Right lobe of liver (tissue), 6 donors: ENCODE data around the gene LDLRAD4. TPM values are rescaled to one million over a fixed set of nuclear protein-coding genes. Genes with fewer than 3 reads are reported as not detected.

Source experiments
- ATAC-seq, 4 donors: fragments of 200-7000 bp; cut with Tn5 transposase; one replicate each; pipeline ENCODE4 v1.9.1; 2020; ENCODE audit warnings: mild to moderate bottlenecking in 4 of 4, moderate library complexity in 4 of 4
- DNase-seq, 3 donors: peaks; one replicate each; pipeline ENCODE4 v3.0.0-alpha.2; 2020
- H3K27ac ChIP-seq, 3 donors: fragments of 200-600 bp; one replicate each; pipeline ENCODE4 v1.8.0; 2022
- H3K27me3 ChIP-seq, 2 donors: fragments of 200-600 bp; one replicate each; pipeline ENCODE4 v1.8.0; 2022
- H3K36me3 ChIP-seq, 4 donors: fragments of 200-600 bp; sonication (generic) in 1 of 4; one replicate each; pipeline versions ENCODE4 v1.5.1 to v1.8.0; 2017 to 2022; ENCODE audit warnings: control low read depth in 1 of 4
- H3K4me1 ChIP-seq, 4 donors: fragments of 200-600 bp; sonication (generic) in 1 of 4; one replicate each; pipeline versions ENCODE4 v1.5.1 to v1.8.0; 2017 to 2022; ENCODE audit warnings: control low read depth in 1 of 4
- H3K4me3 ChIP-seq, 3 donors: fragments of 200-600 bp; one replicate each; pipeline ENCODE4 v1.8.0; 2022
- H3K9me3 ChIP-seq, 4 donors: fragments of 200-600 bp; sonication (generic) in 1 of 4; one replicate each; pipeline versions ENCODE4 v1.5.1 to v1.8.0; 2017 to 2022; ENCODE audit warnings: control low read depth in 1 of 4
- CTCF ChIP-seq, 4 donors: fragments of 200-600 bp in 3 of 4; fragments of 450-650 bp in 1 of 4; IDR thresholded peaks; one replicate each; pipeline versions ENCODE4 v1.5.1 to v1.8.0; 2016 to 2022; ENCODE audit warnings: antibody characterized with exemption in 4 of 4, mild to moderate bottlenecking in 2 of 4
- POLR2A ChIP-seq: fragments of 450-650 bp; IDR thresholded peaks from one replicate; pipeline ENCODE4 v1.6.1; 2017; ENCODE audit warnings: antibody characterized with exemption, mild to moderate bottlenecking
- WGBS: methylation state at CpG from one replicate; pipeline ENCODE4 v1.1.6; 2018; ENCODE audit warnings: low coverage, low lambda C conversion rate; ENCODE audit not compliant: insufficient coverage; ENCODE audit errors: missing lambda C conversion rate; 5-methylcytosine and 5-hydroxymethylcytosine counted together
- intact Hi-C, 2 donors: fragments of 100-400 bp; cut with DNase I; formaldehyde crosslinking; loops; one replicate each; pipeline versions ENCODE4 v1.11.2 to v1.14.1; 2022
- total RNA-seq, 6 experiments: library from RNA; depleted of rRNA in 2 of 6; stranded (reverse); fragments of >200 nt in 2 of 6; fragmentation: NEBNext Ultra II Directional in 3 of 6; extraction: Animal tissue kit (Norgen Biotek cat#: 25700) in 3 of 6; gene quantifications; one replicate each; pipeline versions ENCODE4 v1.1.0 to v1.2.4, GENCODE V29; 2016 to 2023
- donor health status: DM: no; HTN: yes; CAD: no.
- donor health status: DM: no; HTN: no; CAD: no.
- donor health status: DM: no; HTN: no; CAD: no.
- donor health status: DM: no; HTN: yes; CAD: no.
- donor health status: DM: no; HTN: yes; CAD: no.

Gene LDLRAD4
- total RNA-seq, 6 experiments from 2014 or later, result 10.6 to 66.4 (median 18.7) TPM

DNA sequence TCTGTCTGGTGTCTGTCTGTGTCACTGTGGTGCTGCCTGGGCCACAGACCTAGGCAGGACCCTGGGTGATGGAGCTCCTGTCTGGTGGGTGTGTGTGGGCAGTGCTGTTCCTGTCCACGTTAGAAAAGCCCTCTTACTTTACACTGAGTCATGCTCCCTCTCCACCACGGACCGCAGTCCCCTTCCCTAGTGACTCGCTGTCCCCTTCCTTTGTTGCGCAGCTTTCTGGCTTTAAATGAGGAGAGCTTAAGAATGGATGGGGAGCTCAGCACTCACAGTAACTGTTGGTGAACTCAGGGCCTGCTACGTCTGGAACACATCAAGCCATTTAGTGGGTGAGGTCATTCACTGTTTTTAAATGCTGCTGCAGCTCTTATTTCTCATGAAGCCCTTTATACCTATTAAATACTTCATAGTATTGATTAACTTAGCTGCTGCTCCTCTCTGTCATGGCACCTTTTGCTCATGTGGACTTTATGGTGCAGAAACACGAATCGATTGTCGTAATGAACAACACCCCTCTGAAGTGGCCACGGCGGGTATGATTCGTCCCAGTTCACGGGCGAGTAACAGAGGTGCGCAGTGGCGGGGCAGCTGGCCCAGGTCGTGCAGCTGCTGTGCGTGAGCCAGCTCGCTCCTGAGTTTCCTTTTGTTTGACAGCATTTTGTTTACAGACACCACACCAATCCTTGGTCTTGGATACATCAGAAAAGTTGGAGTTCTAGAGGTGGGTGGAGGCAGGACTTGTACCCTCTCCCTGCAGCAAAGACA, 100.4 kb downstream of the LDLRAD4 start:
- Histone ChIP-seq H3K9me3 (no peaks in the 10 kb centered on the region), H3K27ac (no peak overlapping the region), H3K27me3 (no peaks in the 10 kb centered on the region), H3K4me3 (no peak overlapping the region), H3K4me1 (peaks cover 0 to 25% (median 5%) of the 10 kb centered on the region in 4 donors), H3K36me3 (no peaks in the 10 kb centered on the region)
- 45% methylated on average over 4 of the region's 19 CpGs for WGBS
- intact Hi-C loops, result no loop called here
- ATAC-seq, result peak in 1 of 4 donors; percentile 25
- TF ChIP-seq POLR2A (no peak), CTCF (IDR thresholded peaks at IDR 0.05) (no peak)
- DNase-seq, result no peak

DNA sequence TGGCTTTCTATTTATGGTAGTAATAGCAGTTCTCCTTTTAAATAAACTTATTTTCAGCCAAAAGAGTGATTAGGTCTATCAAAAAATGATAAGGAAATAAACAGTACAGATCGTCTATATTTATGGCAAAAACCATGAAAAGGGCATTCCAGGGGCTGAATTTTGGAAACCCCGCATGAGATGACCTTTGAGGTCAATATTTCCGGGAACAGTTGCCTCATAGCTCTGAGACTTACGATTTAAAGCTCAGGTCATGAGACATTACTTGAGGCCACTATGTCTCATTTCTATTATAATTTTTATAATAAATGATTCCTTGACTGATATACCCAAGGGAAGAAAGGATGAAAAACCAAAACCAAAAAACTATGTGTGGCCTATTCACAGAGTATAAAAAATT, 101.1 kb downstream of the LDLRAD4 start:
- peak in 2 of 4 donors; percentile 26 to 61 for ATAC-seq
- no peak for DNase-seq
- H3K27ac ChIP-seq, result no peak overlapping the region

GRCh38 chr18:13320096-13320495, 101.5 kb downstream of the LDLRAD4 start:
- intact Hi-C loops, result no loop called here
- no peak for ATAC-seq
- Histone ChIP-seq H3K27ac (no peak overlapping the region), H3K36me3 (no peaks in the 10 kb centered on the region), H3K4me1 (peaks cover 0 to 13% (median 2%) of the 10 kb centered on the region in 4 donors), H3K27me3 (no peaks in the 10 kb centered on the region), H3K4me3 (no peak overlapping the region), H3K9me3 (no peaks in the 10 kb centered on the region)
- WGBS, result 78% methylated on average over 8 of the region's 8 CpGs
- DNase-seq, result no peak
- TF ChIP-seq POLR2A (no peak), CTCF (IDR thresholded peaks at IDR 0.05) (no peak)

More for the DNA sequence above, 101.1 kb downstream of the LDLRAD4 start:
- 14% methylated on average over 4 of the region's 4 CpGs for WGBS
- intact Hi-C loops, result no loop called here
- peaks cover 0 to 17% (median 2%) of the 10 kb centered on the region in 4 donors for H3K4me1 ChIP-seq
- no peaks in the 10 kb centered on the region for H3K27me3 ChIP-seq
- H3K4me3 ChIP-seq, result no peak overlapping the region
- no peaks in the 10 kb centered on the region for H3K9me3 ChIP-seq
- no peaks in the 10 kb centered on the region for H3K36me3 ChIP-seq
- TF ChIP-seq CTCF (IDR thresholded peaks at IDR 0.05) (no peak), POLR2A (no peak)

- Histone ChIP-seq H3K4me1 (peaks cover 0 to 9% (median 2%) of the 10 kb centered on the region in 4 donors), H3K4me3 (no peak overlapping the region), H3K9me3 (no peaks in the 10 kb centered on the region), H3K36me3 (no peaks in the 10 kb centered on the region), H3K27ac (no peak overlapping the region), H3K27me3 (no peaks in the 10 kb centered on the region)
- intact Hi-C loops, result no loop called here
- 92% methylated on average over 2 of the region's 17 CpGs for WGBS
- ATAC-seq, result no peak
- no peak for DNase-seq
- TF ChIP-seq POLR2A (no peak), CTCF (IDR thresholded peaks at IDR 0.05) (no peak)
Observed at GRCh38 chr18:13320891-13321425, 102.4 kb downstream of the LDLRAD4 start.
